ENCODE data around the gene C1orf105.

Gene C1orf105

GRCh38 chr1:172376431-172376830 lies 44.1 kb upstream of the C1orf105 start:
- Histone ChIP-seq H2AFZ (ENCODE audit: low read length) (no peak overlapping the region), H3K18ac (ENCODE audit: low read length) (no peak overlapping the region), H3K4ac (ENCODE audit: low read length) (no peak overlapping the region), H3K4me1 (ENCODE audit: control insufficient read depth in 2 of 2, insufficient read depth in 1 of 2, low read depth in 1 of 2, low read length in 2 of 2) (peaks cover 0 to 4% of the 10 kb centered on the region in 2 donors), H4K91ac (ENCODE audit: low read depth, low read length, poor library complexity) (no peak overlapping the region), H3K4me3 (ENCODE audit: low read length in 2 of 2) (no peak overlapping the region), H2BK15ac (ENCODE audit: low read length) (no peak overlapping the region), H3K27me3 (ENCODE audit: control insufficient read depth in 3 of 3, insufficient read depth in 3 of 3, low read depth in 1 of 3, low read length in 3 of 3) (no peaks in the 10 kb centered on the region), H3K79me1 (ENCODE audit: low read depth, low read length) (no peaks in the 10 kb centered on the region), H3K14ac (ENCODE audit: low read length) (no peak overlapping the region), H2BK5ac (ENCODE audit: low read length) (no peak overlapping the region), H3K9ac (ENCODE audit: low read depth, low read length, poor library complexity) (no peak overlapping the region), H3K27ac (replicated peaks; ENCODE audit: low read length) (no peak overlapping the region), H2BK120ac (ENCODE audit: low read depth, low read length) (no peak overlapping the region), H4K8ac (ENCODE audit: low read depth, low read length) (no peak overlapping the region), H3K9me3 (replicated peaks in 1 of 2; ENCODE audit: control insufficient read depth in 2 of 2, insufficient read depth in 1 of 2, low read depth in 1 of 2, low read length in 2 of 2) (no peaks in the 10 kb centered on the region), H3K36me3 (replicated peaks in 1 of 2; ENCODE audit: control insufficient read depth in 2 of 2, insufficient read depth in 2 of 2, low read length in 2 of 2) (no peaks in the 10 kb centered on the region), H2AK5ac (ENCODE audit: low read depth, low read length) (no peak overlapping the region), H3K23ac (ENCODE audit: low read depth, low read length, poor library complexity) (no peak overlapping the region), H3K4me2 (ENCODE audit: insufficient read depth, low read length, poor library complexity, severe bottlenecking) (no peak overlapping the region), H2BK12ac (ENCODE audit: low read length) (no peak overlapping the region)
- no CpG with 5 or more reads among the region's 2 CpGs for WGBS, 2 donors (ENCODE audit: extremely low coverage in 2 of 2, insufficient read length in 2 of 2, insufficient replicate concordance in 1 of 2)
- DNase-seq (ENCODE audit: low spot score): no peak

DNA sequence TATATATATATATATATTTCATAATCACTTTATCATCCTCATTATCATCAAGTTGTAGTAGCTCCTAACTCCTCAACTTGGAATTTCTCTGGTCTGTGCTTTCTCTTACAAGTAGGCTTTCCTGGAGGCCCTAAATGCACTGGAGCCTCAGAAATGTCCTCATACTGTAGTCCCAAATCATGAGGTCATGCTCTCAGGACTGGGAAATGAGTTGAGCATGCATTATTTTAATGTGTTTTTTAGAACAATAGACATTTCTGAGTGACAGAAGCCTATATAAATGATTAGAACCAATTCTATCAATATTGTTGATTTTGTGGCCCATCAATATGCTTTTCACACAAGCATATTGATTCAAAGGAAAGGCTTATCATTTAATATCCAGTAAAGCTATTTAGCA lies 42.9 kb upstream of the C1orf105 start:
- DNase-seq (ENCODE audit: low spot score): no peak
- no peak overlapping the region for H4K91ac ChIP-seq (ENCODE audit: low read depth, low read length, poor library complexity)
- H3K9ac ChIP-seq (ENCODE audit: low read depth, low read length, poor library complexity): no peak overlapping the region
- H3K14ac ChIP-seq (ENCODE audit: low read length): no peak overlapping the region
- no peak overlapping the region for H3K4ac ChIP-seq (ENCODE audit: low read length)
- H3K36me3 ChIP-seq (replicated peaks in 1 of 2; ENCODE audit: control insufficient read depth in 2 of 2, insufficient read depth in 2 of 2, low read length in 2 of 2): no peaks in the 10 kb centered on the region
- no peaks in the 10 kb centered on the region for H3K27me3 ChIP-seq (ENCODE audit: control insufficient read depth in 3 of 3, insufficient read depth in 3 of 3, low read depth in 1 of 3, low read length in 3 of 3)
- no peak overlapping the region for H3K27ac ChIP-seq (replicated peaks; ENCODE audit: low read length)
- no peak overlapping the region for H3K18ac ChIP-seq (ENCODE audit: low read length)
- H2AFZ ChIP-seq (ENCODE audit: low read length): no peak overlapping the region
- no peak overlapping the region for H2AK5ac ChIP-seq (ENCODE audit: low read depth, low read length)
- no peak overlapping the region for H3K4me2 ChIP-seq (ENCODE audit: insufficient read depth, low read length, poor library complexity, severe bottlenecking)
- H3K23ac ChIP-seq (ENCODE audit: low read depth, low read length, poor library complexity): no peak overlapping the region
- H3K4me1 ChIP-seq (ENCODE audit: control insufficient read depth in 2 of 2, insufficient read depth in 1 of 2, low read depth in 1 of 2, low read length in 2 of 2): peaks cover 0 to 4% of the 10 kb centered on the region in 2 donors
- no peak overlapping the region for H3K4me3 ChIP-seq (ENCODE audit: low read length in 2 of 2)
- H3K9me3 ChIP-seq (replicated peaks in 1 of 2; ENCODE audit: control insufficient read depth in 2 of 2, insufficient read depth in 1 of 2, low read depth in 1 of 2, low read length in 2 of 2): no peaks in the 10 kb centered on the region
- H2BK120ac ChIP-seq (ENCODE audit: low read depth, low read length): no peak overlapping the region
- H2BK15ac ChIP-seq (ENCODE audit: low read length): no peak overlapping the region
- H2BK12ac ChIP-seq (ENCODE audit: low read length): no peak overlapping the region
- no peak overlapping the region for H2BK5ac ChIP-seq (ENCODE audit: low read length)
- no peaks in the 10 kb centered on the region for H3K79me1 ChIP-seq (ENCODE audit: low read depth, low read length)
- H4K8ac ChIP-seq (ENCODE audit: low read depth, low read length): no peak overlapping the region

DNA sequence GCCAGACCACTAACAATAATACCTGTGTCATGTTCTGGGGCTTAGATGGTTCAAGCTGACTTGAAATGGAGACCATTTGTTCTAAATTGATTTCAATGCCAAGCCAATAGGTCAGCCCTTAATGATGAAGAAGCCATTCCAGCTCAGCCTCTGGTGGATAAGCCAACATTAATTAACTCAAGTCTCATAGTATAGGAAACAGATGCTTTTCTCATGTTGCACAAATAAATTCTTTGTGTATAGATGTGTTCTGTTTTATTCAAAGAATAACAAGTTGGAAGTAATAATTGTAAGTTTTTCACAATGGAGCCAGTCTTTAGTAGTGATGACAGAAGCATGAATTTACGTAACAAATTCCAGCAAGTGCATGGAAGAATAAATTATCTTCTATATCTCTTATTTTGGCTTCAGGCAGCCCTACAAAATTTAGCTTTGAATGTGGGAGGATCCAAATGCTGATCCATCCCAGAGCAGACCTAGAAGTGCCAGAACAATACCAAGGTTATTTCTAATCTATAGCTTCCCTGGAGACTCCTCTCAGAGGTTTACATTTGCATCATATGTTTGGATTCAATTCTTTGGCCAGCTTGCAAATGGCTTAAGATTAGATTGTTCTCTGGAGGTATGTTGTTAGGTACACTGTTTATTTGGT lies 42.2 kb upstream of the C1orf105 start:
- Histone ChIP-seq H2AK5ac (ENCODE audit: low read depth, low read length) (no peak overlapping the region), H2BK5ac (ENCODE audit: low read length) (no peak overlapping the region), H3K4me3 (ENCODE audit: low read length in 2 of 2) (no peak overlapping the region), H3K4me2 (ENCODE audit: insufficient read depth, low read length, poor library complexity, severe bottlenecking) (no peak overlapping the region), H3K9me3 (replicated peaks in 1 of 2; ENCODE audit: control insufficient read depth in 2 of 2, insufficient read depth in 1 of 2, low read depth in 1 of 2, low read length in 2 of 2) (no peaks in the 10 kb centered on the region), H3K23ac (ENCODE audit: low read depth, low read length, poor library complexity) (no peak overlapping the region), H2BK120ac (ENCODE audit: low read depth, low read length) (no peak overlapping the region), H4K91ac (ENCODE audit: low read depth, low read length, poor library complexity) (no peak overlapping the region), H3K27me3 (ENCODE audit: control insufficient read depth in 3 of 3, insufficient read depth in 3 of 3, low read depth in 1 of 3, low read length in 3 of 3) (no peaks in the 10 kb centered on the region), H2BK12ac (ENCODE audit: low read length) (no peak overlapping the region), H3K79me1 (ENCODE audit: low read depth, low read length) (no peaks in the 10 kb centered on the region), H3K4ac (ENCODE audit: low read length) (no peak overlapping the region), H3K27ac (replicated peaks; ENCODE audit: low read length) (no peak overlapping the region), H3K9ac (ENCODE audit: low read depth, low read length, poor library complexity) (no peak overlapping the region), H2AFZ (ENCODE audit: low read length) (no peak overlapping the region), H3K14ac (ENCODE audit: low read length) (no peak overlapping the region), H2BK15ac (ENCODE audit: low read length) (no peak overlapping the region), H4K8ac (ENCODE audit: low read depth, low read length) (no peak overlapping the region), H3K18ac (ENCODE audit: low read length) (no peak overlapping the region), H3K4me1 (ENCODE audit: control insufficient read depth in 2 of 2, insufficient read depth in 1 of 2, low read depth in 1 of 2, low read length in 2 of 2) (peaks cover 2 to 10% of the 10 kb centered on the region in 2 donors), H3K36me3 (replicated peaks in 1 of 2; ENCODE audit: control insufficient read depth in 2 of 2, insufficient read depth in 2 of 2, low read length in 2 of 2) (no peaks in the 10 kb centered on the region)
- WGBS, 2 donors (ENCODE audit: extremely low coverage in 2 of 2, insufficient read length in 2 of 2, insufficient replicate concordance in 1 of 2): no CpG with 5 or more reads among the region's 1 CpG
- DNase-seq (ENCODE audit: low spot score): no peak

GRCh38 chr1:172380441-172381244 lies 39.8 kb upstream of the C1orf105 start:
- Histone ChIP-seq H3K23ac (ENCODE audit: low read depth, low read length, poor library complexity) (no peak overlapping the region), H3K36me3 (replicated peaks in 1 of 2; ENCODE audit: control insufficient read depth in 2 of 2, insufficient read depth in 2 of 2, low read length in 2 of 2) (no peaks in the 10 kb centered on the region), H3K4me1 (ENCODE audit: control insufficient read depth in 2 of 2, insufficient read depth in 1 of 2, low read depth in 1 of 2, low read length in 2 of 2) (peaks cover 2 to 19% of the 10 kb centered on the region in 2 donors), H2BK12ac (ENCODE audit: low read length) (no peak overlapping the region), H3K27me3 (ENCODE audit: control insufficient read depth in 3 of 3, insufficient read depth in 3 of 3, low read depth in 1 of 3, low read length in 3 of 3) (no peaks in the 10 kb centered on the region), H3K4me3 (ENCODE audit: low read length in 2 of 2) (no peak overlapping the region), H2AFZ (ENCODE audit: low read length) (peak overlapping the region; percentile 15), H3K4me2 (ENCODE audit: insufficient read depth, low read length, poor library complexity, severe bottlenecking) (no peak overlapping the region), H3K27ac (replicated peaks; ENCODE audit: low read length) (no peak overlapping the region), H3K14ac (ENCODE audit: low read length) (no peak overlapping the region), H2BK120ac (ENCODE audit: low read depth, low read length) (no peak overlapping the region), H2BK15ac (ENCODE audit: low read length) (no peak overlapping the region), H3K18ac (ENCODE audit: low read length) (no peak overlapping the region), H2AK5ac (ENCODE audit: low read depth, low read length) (no peak overlapping the region), H3K79me1 (ENCODE audit: low read depth, low read length) (no peaks in the 10 kb centered on the region), H2BK5ac (ENCODE audit: low read length) (no peak overlapping the region), H4K91ac (ENCODE audit: low read depth, low read length, poor library complexity) (no peak overlapping the region), H3K9me3 (replicated peaks in 1 of 2; ENCODE audit: control insufficient read depth in 2 of 2, insufficient read depth in 1 of 2, low read depth in 1 of 2, low read length in 2 of 2) (no peaks in the 10 kb centered on the region), H3K9ac (ENCODE audit: low read depth, low read length, poor library complexity) (no peak overlapping the region), H3K4ac (ENCODE audit: low read length) (no peak overlapping the region), H4K8ac (ENCODE audit: low read depth, low read length) (no peak overlapping the region)
- no peak for DNase-seq (ENCODE audit: low spot score)
- WGBS, 2 donors (ENCODE audit: extremely low coverage in 2 of 2, insufficient read length in 2 of 2, insufficient replicate concordance in 1 of 2): no CpG with 5 or more reads among the region's 6 CpGs

All from neuronal stem cell (in vitro differentiated cells).